HepG2 (cell line): ENCODE measurements around the gene KCNJ6. TPM values are rescaled to one million over a fixed set of nuclear protein-coding genes. Genes with fewer than 3 reads are reported as not detected.

Source experiments
- ATAC-seq: fragments of 200-7000 bp; cut with Tn5 transposase; 3 replicates; pipeline ENCODE4 v1.9.1; 2020; ENCODE audit warnings: mild to moderate bottlenecking, moderate library complexity
- BruUV-seq: library from RNA; stranded (reverse); fragments of 400-500 nt; replicated peaks from 2 replicates; lab custom pipeline; 2021; lab: Mats Ljungman, UMichigan
- CTCF ChIA-PET: fragments of 300-600 bp; formaldehyde crosslinking; extraction: SDS; loops from one replicate; lab custom pipeline; 2021; ENCODE audit warnings: low total read pairs, inconsistent platforms, low intra/inter-chr PET ratio; lab: Yijun Ruan, JAX
- POLR2A ChIA-PET: fragments of 350-600 bp; sonication (Branson Sonifier 250); formaldehyde crosslinking; loops from one replicate; lab custom pipeline; 2020; ENCODE audit warnings: antibody characterized with exemption, inconsistent platforms; lab: Yijun Ruan, JAX
- DNase-seq: peaks from one replicate; pipeline ENCODE4 v3.0.0-alpha.2; 2015; ENCODE audit warnings: low spot score
- FAIRE-seq: peaks from 3 replicates; lab custom pipeline; 2011; peaks lifted over from hg19 to GRCh38; lab: Jason Lieb, UNC
- H2AFZ ChIP-seq: one replicate; pipeline ENCODE4 v1.6.1; 2011; ENCODE audit warnings: low read length, inconsistent platforms
- H3K27ac ChIP-seq: fragments of 300-600 bp; 3 replicates; pipeline ENCODE4 v1.8.0; 2011; ENCODE audit warnings: mixed run types, mild to moderate bottlenecking, mixed read lengths, low read length, inconsistent platforms; ENCODE audit not compliant: insufficient read depth; ENCODE audit errors: extremely low read length
- H3K27me3 ChIP-seq, 2 experiments: fragments of 200-600 bp in 1 of 2; 2 replicates in 1 of 2; 3 replicates in 1 of 2; pipeline versions ENCODE4 v1.6.0 to v1.8.0; 2011; ENCODE audit warnings: low read length in 2 of 2, mild to moderate bottlenecking in 2 of 2, moderate library complexity in 2 of 2, inconsistent platforms in 1 of 2; ENCODE audit not compliant: insufficient read depth in 2 of 2, control insufficient read depth in 1 of 2
- H3K36me3 ChIP-seq, 2 experiments: fragments of 200-600 bp in 1 of 2; replicated peaks in 1 of 2; 2 replicates in 1 of 2; 3 replicates in 1 of 2; pipeline versions ENCODE4 v1.5.1 to v1.8.0; 2011; ENCODE audit warnings: low read length in 2 of 2, inconsistent platforms in 1 of 2; ENCODE audit not compliant: insufficient read depth in 2 of 2, control insufficient read depth in 1 of 2
- H3K4me1 ChIP-seq: 2 replicates; pipeline ENCODE4 v1.5.1; 2012; ENCODE audit warnings: low read length, inconsistent platforms; ENCODE audit not compliant: insufficient read depth
- H3K4me2 ChIP-seq: 2 replicates; pipeline ENCODE4 v1.6.0; 2011; ENCODE audit warnings: low read depth, low read length, inconsistent platforms
- H3K4me3 ChIP-seq, 3 experiments: fragments of 200-600 bp in 1 of 3; sonication (generic), shearing (Covaris generic) in 1 of 3; replicated peaks in 1 of 3; 2 replicates each; pipeline ENCODE4 v1.5.1; 2011 to 2016; ENCODE audit warnings: low read length in 3 of 3, inconsistent platforms in 2 of 3, low read depth in 2 of 3, mild to moderate bottlenecking in 2 of 3, control low read depth in 1 of 3, mixed read lengths in 1 of 3; ENCODE audit not compliant: insufficient read depth in 1 of 3
- H3K79me2 ChIP-seq: one replicate; pipeline ENCODE4 v1.6.1; 2011; ENCODE audit warnings: low read length, inconsistent platforms; ENCODE audit not compliant: insufficient read depth
- H3K9ac ChIP-seq: 2 replicates; pipeline ENCODE4 v1.6.0; 2011; ENCODE audit warnings: mild to moderate bottlenecking, low read depth, low read length, inconsistent platforms; ENCODE audit not compliant: insufficient read depth
- H3K9me3 ChIP-seq: 2 replicates; pipeline ENCODE4 v1.5.1; 2012; ENCODE audit warnings: mild to moderate bottlenecking, low read length
- H4K20me1 ChIP-seq: 2 replicates; pipeline ENCODE4 v1.6.0; 2011; ENCODE audit warnings: inconsistent platforms, mild to moderate bottlenecking, low read length, moderate library complexity; ENCODE audit not compliant: insufficient read depth
- HCFC1 ChIP-seq: fragments of 150-350 bp; IDR thresholded peaks from 2 replicates; pipeline ENCODE4 v1.6.1; 2014; ENCODE audit warnings: low read depth, low read length
- PHF8 ChIP-seq: sonication (generic); formaldehyde crosslinking; IDR thresholded peaks from 2 replicates; pipeline ENCODE4 v1.5.0; 2020; ENCODE audit warnings: missing genetic modification reagents
- ZHX1 ChIP-seq: sonication (generic); formaldehyde crosslinking; IDR thresholded peaks from 2 replicates; pipeline ENCODE4 v1.8.1; 2022; ENCODE audit warnings: low read depth, mild to moderate bottlenecking, missing genetic modification reagents
- ZNF10 ChIP-seq: sonication (generic); formaldehyde crosslinking; IDR thresholded peaks from 2 replicates; pipeline ENCODE4 v1.4.0; 2020; ENCODE audit warnings: mild to moderate bottlenecking, low read depth, missing genetic modification reagents, borderline replicate concordance
- ZNF138 ChIP-seq: sonication (generic); formaldehyde crosslinking; IDR thresholded peaks from 2 replicates; pipeline ENCODE4 v1.5.0; 2020; ENCODE audit warnings: mild to moderate bottlenecking, low read depth, missing genetic modification reagents
- ZNF460 ChIP-seq: sonication (generic); formaldehyde crosslinking; IDR thresholded peaks from 2 replicates; pipeline ENCODE4 v1.5.1; 2020; ENCODE audit warnings: missing genetic modification reagents, mild to moderate bottlenecking, borderline replicate concordance
- ZNF510 ChIP-seq: sonication (generic); formaldehyde crosslinking; IDR thresholded peaks from 2 replicates; pipeline ENCODE4 v1.4.0; 2020; ENCODE audit warnings: low read depth, mild to moderate bottlenecking, missing genetic modification reagents
- WGBS: methylation state at CpG from one replicate; pipeline ENCODE4 v1.1.6; 2017; ENCODE audit warnings: low lambda C conversion rate; 5-methylcytosine and 5-hydroxymethylcytosine counted together
- in situ Hi-C: cut with HindIII; loops from 2 replicates; pipeline ENCODE4 v1.10.0; 2017; ENCODE audit warnings: low pct_unique_long_range_greater_than_20kb; ENCODE audit not compliant: extremely low pct_ligation_motif_present
- intact Hi-C: fragments of 100-400 bp; cut with micrococcal nuclease; formaldehyde crosslinking; loops from one replicate; pipeline ENCODE4 v1.10.0; 2022; ENCODE audit not compliant: unreplicated experiment
- polyA plus RNA-seq, 8 experiments: library from polyadenylated mRNA; depleted of rRNA in 3 of 8; stranded (reverse) in 7 of 8; unstranded in 1 of 8; fragments of >200 nt; fragmentation: Illumina TruSeq in 4 of 8; extraction: Trizol in 4 of 8; gene quantifications; 2 replicates each; pipeline versions ENCODE4 v1.2.1 to v1.2.3, GENCODE V29; 2011 to 2016; ENCODE audit warnings: low read depth in 4 of 8, missing spikeins in 1 of 8, mixed read lengths in 1 of 8; ENCODE audit not compliant: insufficient read depth in 1 of 8
- total RNA-seq, 5 experiments: library from RNA; depleted of rRNA; stranded (reverse); fragments of >200 nt; fragmentation: Illumina TruSeq; extraction: Trizol; gene quantifications; 2 replicates each; pipeline ENCODE4 v1.2.3, GENCODE V29; 2016; ENCODE audit warnings: low read depth in 1 of 5
- TF ChIP-seq, protein P1 (sequence below): sonication (generic); formaldehyde crosslinking; IDR thresholded peaks from 2 replicates; pipeline ENCODE4 v1.4.0; 2020; ENCODE audit warnings: missing genetic modification reagents, borderline replicate concordance
- TF ChIP-seq, protein P2 (sequence below): sonication (generic); formaldehyde crosslinking; conservative IDR thresholded peaks from 2 replicates; pipeline ENCODE4 v1.8.0; 2022; ENCODE audit warnings: mild to moderate bottlenecking, moderate library complexity, missing genetic modification reagents
- TF ChIP-seq, protein P3 (sequence below): IDR thresholded peaks from 2 replicates; pipeline ENCODE4 v1.6.1; 2012; ENCODE audit warnings: inconsistent platforms
- TF ChIP-seq, protein P4 (sequence below): sonication (generic); formaldehyde crosslinking; IDR thresholded peaks from 2 replicates; pipeline ENCODE4 v1.4.0; 2020; ENCODE audit warnings: low read depth, mild to moderate bottlenecking, missing genetic modification reagents
- TF ChIP-seq, protein P5 (sequence below): sonication (generic); formaldehyde crosslinking; IDR thresholded peaks from 2 replicates; pipeline ENCODE4 v1.4.0; 2020; ENCODE audit warnings: mild to moderate bottlenecking, missing genetic modification reagents

Gene KCNJ6
- total and polyA plus RNA-seq, 2 of the 13 experiments (the other 11 are each of a cell fraction or from before 2014, with no cell fraction given), result not detected

DNA sequence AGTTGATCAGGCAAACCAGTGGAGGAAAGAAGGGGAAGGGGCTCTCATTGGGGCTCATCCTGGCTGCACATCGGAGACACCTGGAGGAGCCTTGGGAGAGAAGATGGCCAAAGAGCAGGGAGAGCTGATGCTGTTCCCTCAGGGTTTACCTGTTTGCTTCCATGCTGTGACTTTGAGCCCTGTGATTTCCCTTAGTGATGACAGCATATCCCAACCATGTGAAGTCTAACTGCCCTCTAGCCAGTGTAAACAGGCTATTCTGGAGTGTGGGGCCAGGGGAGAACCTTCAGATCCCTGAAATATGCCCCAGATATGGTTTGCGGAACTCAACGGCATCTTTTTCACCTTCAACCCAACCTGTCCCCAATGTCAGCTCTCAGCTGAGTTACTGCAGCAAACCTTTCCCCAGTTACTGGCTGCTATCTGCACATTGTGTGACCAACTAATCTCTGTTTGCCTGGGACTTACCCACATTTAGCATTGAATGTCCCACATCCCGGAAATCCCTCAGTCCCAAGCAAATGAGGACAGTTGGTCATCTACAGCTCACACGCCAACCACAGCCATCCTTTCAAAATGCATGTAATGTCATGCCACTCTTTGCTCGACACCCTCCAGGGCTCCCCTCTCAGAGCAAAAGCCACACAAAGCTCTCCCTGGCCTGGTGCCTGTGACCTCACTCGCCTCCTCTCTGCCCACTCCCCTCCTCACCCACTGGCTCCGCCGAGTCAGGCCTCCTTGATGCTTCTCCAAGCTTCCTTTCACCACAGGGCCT lies 242.3 kb downstream of the KCNJ6 start:
- WGBS, result 44% methylated on average over 8 of the region's 9 CpGs
- ATAC-seq (peak; percentile 47; the same call in 1 of the 3 replicates), DNase-seq (no peak), FAIRE-seq (no peak)
- Histone ChIP-seq H3K27ac (no peak overlapping the region), H3K9ac (no peak overlapping the region), H3K9me3 (no peaks in the 10 kb centered on the region), H3K27me3 (no peaks in the 10 kb centered on the region; a peak in 1 of 5 replicates), H3K4me1 (no peaks in the 10 kb centered on the region), H3K4me2 (no peak overlapping the region), H4K20me1 (no peaks in the 10 kb centered on the region), H3K79me2 (no peaks in the 10 kb centered on the region), H2AFZ (no peak overlapping the region), H3K4me3 (no peak overlapping the region), H3K36me3 (no peaks in the 10 kb centered on the region)
- in situ Hi-C loops (no loop called here), intact Hi-C loops (no loop called here)
- ChIA-PET POLR2A (no interaction called here), CTCF (no interaction called here)
- BruUV-seq, result no TSS peak
- TF ChIP-seq ZNF460 (CRISPR knock-in tag) (no peak), ZNF138 (CRISPR knock-in tag) (no peak), HCFC1 (no peak), PHF8 (CRISPR knock-in tag) (no peak), ZNF10 (CRISPR knock-in tag) (no peak), ZNF510 (CRISPR knock-in tag) (no peak), ZHX1 (CRISPR knock-in tag) (no peak)
- TF ChIP-seq, protein P1, sequence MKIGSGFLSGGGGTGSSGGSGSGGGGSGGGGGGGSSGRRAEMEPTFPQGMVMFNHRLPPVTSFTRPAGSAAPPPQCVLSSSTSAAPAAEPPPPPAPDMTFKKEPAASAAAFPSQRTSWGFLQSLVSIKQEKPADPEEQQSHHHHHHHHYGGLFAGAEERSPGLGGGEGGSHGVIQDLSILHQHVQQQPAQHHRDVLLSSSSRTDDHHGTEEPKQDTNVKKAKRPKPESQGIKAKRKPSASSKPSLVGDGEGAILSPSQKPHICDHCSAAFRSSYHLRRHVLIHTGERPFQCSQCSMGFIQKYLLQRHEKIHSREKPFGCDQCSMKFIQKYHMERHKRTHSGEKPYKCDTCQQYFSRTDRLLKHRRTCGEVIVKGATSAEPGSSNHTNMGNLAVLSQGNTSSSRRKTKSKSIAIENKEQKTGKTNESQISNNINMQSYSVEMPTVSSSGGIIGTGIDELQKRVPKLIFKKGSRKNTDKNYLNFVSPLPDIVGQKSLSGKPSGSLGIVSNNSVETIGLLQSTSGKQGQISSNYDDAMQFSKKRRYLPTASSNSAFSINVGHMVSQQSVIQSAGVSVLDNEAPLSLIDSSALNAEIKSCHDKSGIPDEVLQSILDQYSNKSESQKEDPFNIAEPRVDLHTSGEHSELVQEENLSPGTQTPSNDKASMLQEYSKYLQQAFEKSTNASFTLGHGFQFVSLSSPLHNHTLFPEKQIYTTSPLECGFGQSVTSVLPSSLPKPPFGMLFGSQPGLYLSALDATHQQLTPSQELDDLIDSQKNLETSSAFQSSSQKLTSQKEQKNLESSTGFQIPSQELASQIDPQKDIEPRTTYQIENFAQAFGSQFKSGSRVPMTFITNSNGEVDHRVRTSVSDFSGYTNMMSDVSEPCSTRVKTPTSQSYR (CRISPR knock-in tag), result no peak
- TF ChIP-seq, protein P2, sequence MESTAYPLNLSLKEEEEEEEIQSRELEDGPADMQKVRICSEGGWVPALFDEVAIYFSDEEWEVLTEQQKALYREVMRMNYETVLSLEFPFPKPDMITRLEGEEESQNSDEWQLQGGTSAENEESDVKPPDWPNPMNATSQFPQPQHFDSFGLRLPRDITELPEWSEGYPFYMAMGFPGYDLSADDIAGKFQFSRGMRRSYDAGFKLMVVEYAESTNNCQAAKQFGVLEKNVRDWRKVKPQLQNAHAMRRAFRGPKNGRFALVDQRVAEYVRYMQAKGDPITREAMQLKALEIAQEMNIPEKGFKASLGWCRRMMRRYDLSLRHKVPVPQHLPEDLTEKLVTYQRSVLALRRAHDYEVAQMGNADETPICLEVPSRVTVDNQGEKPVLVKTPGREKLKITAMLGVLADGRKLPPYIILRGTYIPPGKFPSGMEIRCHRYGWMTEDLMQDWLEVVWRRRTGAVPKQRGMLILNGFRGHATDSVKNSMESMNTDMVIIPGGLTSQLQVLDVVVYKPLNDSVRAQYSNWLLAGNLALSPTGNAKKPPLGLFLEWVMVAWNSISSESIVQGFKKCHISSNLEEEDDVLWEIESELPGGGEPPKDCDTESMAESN (CRISPR knock-in tag), result no peak
- TF ChIP-seq, protein P3, sequence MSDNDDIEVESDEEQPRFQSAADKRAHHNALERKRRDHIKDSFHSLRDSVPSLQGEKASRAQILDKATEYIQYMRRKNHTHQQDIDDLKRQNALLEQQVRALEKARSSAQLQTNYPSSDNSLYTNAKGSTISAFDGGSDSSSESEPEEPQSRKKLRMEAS, result no peak
- TF ChIP-seq, protein P4, sequence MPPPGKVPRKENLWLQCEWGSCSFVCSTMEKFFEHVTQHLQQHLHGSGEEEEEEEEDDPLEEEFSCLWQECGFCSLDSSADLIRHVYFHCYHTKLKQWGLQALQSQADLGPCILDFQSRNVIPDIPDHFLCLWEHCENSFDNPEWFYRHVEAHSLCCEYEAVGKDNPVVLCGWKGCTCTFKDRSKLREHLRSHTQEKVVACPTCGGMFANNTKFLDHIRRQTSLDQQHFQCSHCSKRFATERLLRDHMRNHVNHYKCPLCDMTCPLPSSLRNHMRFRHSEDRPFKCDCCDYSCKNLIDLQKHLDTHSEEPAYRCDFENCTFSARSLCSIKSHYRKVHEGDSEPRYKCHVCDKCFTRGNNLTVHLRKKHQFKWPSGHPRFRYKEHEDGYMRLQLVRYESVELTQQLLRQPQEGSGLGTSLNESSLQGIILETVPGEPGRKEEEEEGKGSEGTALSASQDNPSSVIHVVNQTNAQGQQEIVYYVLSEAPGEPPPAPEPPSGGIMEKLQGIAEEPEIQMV (CRISPR knock-in tag), result no peak
- TF ChIP-seq, protein P5, sequence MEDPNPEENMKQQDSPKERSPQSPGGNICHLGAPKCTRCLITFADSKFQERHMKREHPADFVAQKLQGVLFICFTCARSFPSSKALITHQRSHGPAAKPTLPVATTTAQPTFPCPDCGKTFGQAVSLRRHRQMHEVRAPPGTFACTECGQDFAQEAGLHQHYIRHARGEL, result no peak
